Activated effector memory CD4-positive, alpha-beta T cell treated with Interleukin-2 at 50 U/mL for 16 hours (primary cell): ENCODE data around the gene FANCD2OS.
"Not testable (repeated sequence)": the region's sequence is repeated elsewhere in the genome, so short reads cannot be mapped to it uniquely, and the experiment has no call there.

Experiments used
- DNase-seq: peaks from one replicate; pipeline ENCODE4 v3.0.0-alpha.2; 2020

The FANCD2OS gene

DNA sequence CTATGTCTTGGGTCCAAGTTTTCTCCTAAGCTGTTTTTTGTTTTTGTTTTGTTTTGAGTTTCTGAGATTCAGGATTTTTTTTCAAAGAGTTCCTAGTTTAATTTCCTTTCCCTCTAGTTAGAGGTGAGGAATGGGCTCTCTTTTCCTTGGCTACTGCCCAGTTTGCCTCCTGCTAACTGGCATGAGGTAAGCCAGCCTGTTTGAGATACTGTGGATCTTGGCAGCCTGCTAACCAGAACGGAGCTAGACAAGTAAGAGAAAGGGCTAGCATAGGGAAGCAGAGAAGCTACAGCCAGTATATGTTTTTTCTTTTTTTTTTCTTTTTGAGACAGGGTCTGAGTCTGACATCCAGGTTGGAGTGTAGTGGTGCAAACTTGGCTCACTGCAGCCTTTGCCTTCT lies 17.3 kb downstream of the FANCD2OS start:
- not testable (repeated sequence) for DNase-seq

DNA sequence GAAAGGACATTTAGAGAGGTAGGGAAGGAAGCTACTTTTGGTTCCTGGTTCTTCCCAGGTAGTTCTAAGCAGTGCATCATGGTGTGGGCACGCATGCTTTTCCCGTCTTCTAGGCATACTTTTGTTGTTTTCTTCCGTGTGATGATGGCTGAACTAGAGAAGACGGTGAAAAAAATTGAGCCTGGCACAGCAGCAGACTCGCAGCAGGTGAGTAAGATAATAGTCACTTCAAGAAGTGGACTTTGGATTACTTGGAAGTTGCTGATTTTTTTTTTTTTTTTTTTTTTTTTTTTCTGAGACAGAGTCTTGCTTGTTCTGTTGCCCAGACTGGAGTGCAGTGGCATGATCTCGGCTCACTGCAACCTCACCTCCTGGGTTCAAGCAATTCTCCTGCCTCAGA lies 17.9 kb downstream of the FANCD2OS start:
- no peak for DNase-seq

DNA sequence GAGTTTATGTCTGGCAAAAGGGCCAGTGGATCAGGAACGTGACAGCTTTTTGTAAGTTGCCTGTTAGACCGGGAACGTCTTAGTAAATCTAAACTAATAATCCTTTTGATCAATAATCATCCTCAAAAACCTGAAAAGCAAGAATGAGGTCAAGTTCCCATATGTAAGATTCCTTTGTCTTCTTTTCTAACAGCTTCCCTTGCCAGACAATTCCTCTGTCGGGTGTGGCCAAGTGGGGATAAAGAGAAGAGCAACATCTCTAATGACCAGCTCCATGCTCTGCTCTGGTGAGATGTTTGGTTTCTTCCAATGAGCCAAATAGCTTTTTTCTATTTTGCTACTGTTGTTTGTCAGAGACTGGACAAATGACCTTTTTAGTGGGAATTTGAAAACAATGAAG lies 19.8 kb downstream of the FANCD2OS start:
- no peak for DNase-seq

DNA sequence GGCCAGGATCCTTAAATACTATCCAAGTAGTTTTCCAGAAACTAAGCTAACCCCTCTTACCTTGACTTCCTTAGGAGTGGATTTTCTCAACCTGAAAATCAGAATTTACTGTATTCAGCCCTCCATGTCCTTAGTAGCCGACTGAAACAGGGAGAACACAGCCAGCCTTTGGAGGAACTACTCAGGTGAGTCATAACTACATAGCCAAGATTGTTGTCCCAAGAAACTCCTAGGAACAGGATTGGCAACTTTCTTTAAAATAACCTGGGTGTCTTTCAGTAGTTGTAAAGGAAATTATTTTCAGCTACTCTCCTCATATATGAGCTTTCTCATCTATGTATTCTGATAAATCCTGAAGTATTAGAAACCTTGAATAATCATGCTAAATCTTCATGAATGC lies 22.3 kb downstream of the FANCD2OS start:
- DNase-seq, result no peak

DNA sequence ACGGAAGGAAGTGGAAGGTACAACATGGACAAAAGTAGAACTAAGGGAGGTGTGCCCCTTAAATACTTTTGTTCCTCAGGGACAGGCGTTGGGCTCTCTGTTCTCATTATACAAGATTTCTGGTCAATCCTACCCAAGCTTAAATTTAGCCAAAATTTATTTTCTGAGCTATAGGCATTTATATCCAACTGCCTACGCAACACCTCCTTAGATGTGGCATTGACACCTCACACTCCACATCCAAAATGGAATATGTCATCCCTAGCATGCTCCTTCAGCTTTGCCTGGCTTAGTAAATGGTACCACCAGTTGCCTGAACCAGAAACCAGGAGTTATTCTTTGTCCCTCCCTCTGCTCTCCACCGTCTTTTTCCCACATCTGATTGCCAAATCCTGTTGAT lies 26.2 kb downstream of the FANCD2OS start:
- no peak for DNase-seq

DNA sequence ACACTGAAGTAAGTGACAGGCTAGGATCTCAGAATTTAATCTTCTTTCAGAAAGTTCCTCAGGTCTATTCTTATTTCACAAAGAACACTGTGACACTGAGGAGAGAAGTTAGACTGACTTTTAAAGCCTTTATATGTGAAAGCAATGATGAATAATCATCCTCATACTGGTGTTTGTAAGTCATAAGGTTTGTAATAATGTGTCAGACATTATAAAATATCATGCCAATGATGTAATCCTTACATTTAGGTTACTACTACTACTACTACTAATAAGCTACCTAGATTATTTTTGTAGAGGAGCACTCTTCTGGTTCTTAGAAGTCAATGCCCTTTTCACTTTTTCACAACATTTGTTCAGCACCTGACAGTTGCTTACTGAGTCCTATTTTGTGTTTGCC lies 33.4 kb downstream of the FANCD2OS start:
- no peak for DNase-seq

DNA sequence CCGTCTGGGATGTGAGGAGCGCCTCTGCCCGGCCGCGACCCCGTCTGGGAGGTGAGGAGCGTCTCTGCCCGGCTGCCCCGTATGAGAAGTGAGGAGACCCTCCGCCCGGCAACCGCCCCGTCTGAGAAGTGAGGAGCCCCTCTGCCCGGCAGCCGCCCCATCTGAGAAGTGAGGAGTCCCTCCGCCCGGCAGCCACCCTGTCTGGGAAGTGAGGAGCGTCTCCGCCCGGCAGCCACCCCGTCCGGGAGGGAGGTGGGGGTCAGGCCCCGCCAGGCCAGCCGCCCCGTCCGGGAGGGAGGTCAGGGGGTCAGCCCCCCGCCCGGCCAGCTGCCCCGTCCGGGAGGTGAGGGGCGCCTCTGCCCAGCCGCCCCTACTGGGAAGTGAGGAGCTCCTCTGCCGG lies 38.0 kb downstream of the FANCD2OS start:
- DNase-seq, result not testable (repeated sequence)

DNA sequence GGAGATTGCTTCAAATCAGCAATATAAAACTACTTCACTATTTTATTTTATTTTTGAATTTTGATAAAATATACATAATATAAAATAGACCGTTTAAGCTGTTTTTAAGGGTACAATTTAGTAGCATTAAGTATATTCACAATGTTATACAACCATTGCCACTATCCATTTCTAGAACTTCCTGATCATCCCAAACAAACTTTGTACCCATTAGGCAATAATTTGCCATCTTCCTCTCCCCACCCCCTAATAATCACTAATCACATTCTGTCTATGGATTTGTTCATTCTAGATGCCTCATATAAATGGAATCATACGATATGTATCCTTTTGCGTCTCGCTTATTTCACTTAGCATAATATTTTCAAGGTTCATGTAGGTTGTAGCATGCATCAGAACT lies 53.0 kb downstream of the FANCD2OS start:
- no peak for DNase-seq
